Skeletal muscle tissue (tissue), 4 donors: ENCODE measurements around the gene METTL24. TPM values are rescaled to one million over a fixed set of nuclear protein-coding genes. Genes with fewer than 3 reads are reported as not detected.
"Not testable (repeated sequence)": the region's sequence is repeated elsewhere in the genome, so short reads cannot be mapped to it uniquely, and the experiment has no call there.

Experiments
- H3K27ac ChIP-seq: one replicate; pipeline ENCODE4 v1.7.0; 2013; ENCODE audit warnings: mild to moderate bottlenecking, low read depth, low read length, inconsistent platforms
- H3K27me3 ChIP-seq, 3 donors: one replicate each; pipeline ENCODE4 v1.7.0; 2013; ENCODE audit warnings: low read length in 3 of 3; ENCODE audit not compliant: control insufficient read depth in 3 of 3, insufficient read depth in 3 of 3
- H3K36me3 ChIP-seq, 3 donors: one replicate each; pipeline ENCODE4 v1.7.0; 2013; ENCODE audit warnings: low read length in 3 of 3; ENCODE audit not compliant: control insufficient read depth in 3 of 3, insufficient read depth in 3 of 3
- H3K4me1 ChIP-seq, 3 donors: one replicate each; pipeline ENCODE4 v1.7.0; 2013; ENCODE audit warnings: low read length in 3 of 3, mild to moderate bottlenecking in 3 of 3; ENCODE audit not compliant: control insufficient read depth in 3 of 3, insufficient read depth in 3 of 3
- H3K4me3 ChIP-seq, 3 donors: one replicate each; pipeline ENCODE4 v1.7.0; 2013; ENCODE audit warnings: low read length in 3 of 3
- H3K9ac ChIP-seq, 3 donors: one replicate each; pipeline ENCODE4 v1.7.0; 2013; ENCODE audit warnings: low read length in 3 of 3, mild to moderate bottlenecking in 3 of 3, moderate library complexity in 2 of 3, low read depth in 1 of 3
- H3K9me3 ChIP-seq, 3 donors: one replicate each; pipeline ENCODE4 v1.7.0; 2013; ENCODE audit warnings: low read length in 3 of 3; ENCODE audit not compliant: control insufficient read depth in 3 of 3
- total RNA-seq: library from RNA; depleted of rRNA; stranded (reverse); fragments of >200 nt; gene quantifications from one replicate; pipeline ENCODE4 v1.2.3, GENCODE V29; 2014
- donor health status: Osteomylitis.

The METTL24 gene
- total RNA-seq, 1 donor from 2014 or later: 0.52 TPM

GRCh38 chr6:110255211-110255750, 102.9 kb downstream of the METTL24 start:
- Histone ChIP-seq H3K4me3 (no peak overlapping the region), H3K27ac (no peak overlapping the region), H3K36me3 (no peaks in the 10 kb centered on the region), H3K4me1 (no peaks in the 10 kb centered on the region), H3K27me3 (no peaks in the 10 kb centered on the region), H3K9me3 (peaks cover 0 to 2% (median 0%) of the 10 kb centered on the region in 3 donors), H3K9ac (no peak overlapping the region)

GRCh38 chr6:110250838-110251237, 107.3 kb downstream of the METTL24 start:
- no peak overlapping the region for H3K9ac ChIP-seq
- H3K4me1 ChIP-seq: no peaks in the 10 kb centered on the region
- H3K27me3 ChIP-seq: no peaks in the 10 kb centered on the region
- H3K9me3 ChIP-seq: no peaks in the 10 kb centered on the region
- H3K27ac ChIP-seq: no peak overlapping the region
- no peaks in the 10 kb centered on the region for H3K36me3 ChIP-seq
- no peak overlapping the region for H3K4me3 ChIP-seq

GRCh38 chr6:110250058-110250457, 108.1 kb downstream of the METTL24 start:
- Histone ChIP-seq H3K9ac (no peak overlapping the region), H3K27me3 (no peaks in the 10 kb centered on the region), H3K9me3 (no peaks in the 10 kb centered on the region), H3K4me3 (no peak overlapping the region), H3K27ac (no peak overlapping the region), H3K36me3 (no peaks in the 10 kb centered on the region), H3K4me1 (no peaks in the 10 kb centered on the region)

GRCh38 chr6:110246900-110247546, 111.1 kb downstream of the METTL24 start:
- Histone ChIP-seq H3K4me1 (no peaks in the 10 kb centered on the region), H3K27ac (no peak overlapping the region), H3K4me3 (no peak overlapping the region), H3K36me3 (no peaks in the 10 kb centered on the region), H3K27me3 (no peaks in the 10 kb centered on the region), H3K9me3 (no peaks in the 10 kb centered on the region), H3K9ac (no peak overlapping the region)

- Histone ChIP-seq H3K4me3 (no peak overlapping the region), H3K27ac (no peak overlapping the region), H3K4me1 (no peaks in the 10 kb centered on the region), H3K36me3 (no peaks in the 10 kb centered on the region), H3K9me3 (no peaks in the 10 kb centered on the region), H3K9ac (no peak overlapping the region), H3K27me3 (no peaks in the 10 kb centered on the region)
Measured at GRCh38 chr6:110246378-110246777, 111.8 kb downstream of the METTL24 start.

GRCh38 chr6:110244621-110245020, 113.5 kb downstream of the METTL24 start:
- H3K9me3 ChIP-seq, H3K4me1 ChIP-seq, H3K4me3 ChIP-seq, H3K27me3 ChIP-seq, H3K9ac ChIP-seq, H3K27ac ChIP-seq, H3K36me3 ChIP-seq: not testable (repeated sequence)

GRCh38 chr6:110239526-110240274, 118.4 kb downstream of the METTL24 start:
- no peak overlapping the region for H3K9ac ChIP-seq
- H3K4me3 ChIP-seq: no peak overlapping the region
- H3K27me3 ChIP-seq: no peaks in the 10 kb centered on the region
- H3K36me3 ChIP-seq: no peaks in the 10 kb centered on the region
- no peaks in the 10 kb centered on the region for H3K4me1 ChIP-seq
- H3K9me3 ChIP-seq: no peaks in the 10 kb centered on the region
- no peak overlapping the region for H3K27ac ChIP-seq

GRCh38 chr6:110236007-110236406, 122.1 kb downstream of the METTL24 start:
- H3K36me3 ChIP-seq, H3K9ac ChIP-seq, H3K27ac ChIP-seq, H3K9me3 ChIP-seq, H3K27me3 ChIP-seq, H3K4me1 ChIP-seq, H3K4me3 ChIP-seq: not testable (repeated sequence)

- Histone ChIP-seq H3K27ac (no peak overlapping the region), H3K4me1 (peaks cover 0 to 5% (median 5%) of the 10 kb centered on the region in 3 donors), H3K36me3 (peaks cover 3 to 10% (median 10%) of the 10 kb centered on the region in 3 donors), H3K9ac (no peak overlapping the region), H3K27me3 (no peaks in the 10 kb centered on the region), H3K4me3 (no peak overlapping the region), H3K9me3 (no peaks in the 10 kb centered on the region)
Measured at GRCh38 chr6:110233770-110234374, 124.3 kb downstream of the METTL24 start.

GRCh38 chr6:110232450-110232849, 125.7 kb downstream of the METTL24 start:
- Histone ChIP-seq H3K27ac (no peak overlapping the region), H3K4me3 (no peak overlapping the region), H3K36me3 (peaks cover 3 to 16% (median 13%) of the 10 kb centered on the region in 3 donors), H3K27me3 (no peaks in the 10 kb centered on the region), H3K9me3 (no peaks in the 10 kb centered on the region), H3K4me1 (peaks cover 0 to 5% (median 5%) of the 10 kb centered on the region in 3 donors), H3K9ac (no peak overlapping the region)
